UCSD-AML1 (cell line): ENCODE measurements around the gene AIFM3.

Source experiments
- DNase-seq: peaks from one replicate; lab custom pipeline; 2025; ENCODE audit not compliant: unreplicated experiment; lab: John Stamatoyannopoulos, UW

AIFM3 gene

GRCh38 chr22:20990184-20991180, 23.4 kb downstream of the AIFM3 start:
- no peak for DNase-seq

GRCh38 chr22:20991252-20992055, 24.4 kb downstream of the AIFM3 start:
- DNase-seq: no peak

DNA sequence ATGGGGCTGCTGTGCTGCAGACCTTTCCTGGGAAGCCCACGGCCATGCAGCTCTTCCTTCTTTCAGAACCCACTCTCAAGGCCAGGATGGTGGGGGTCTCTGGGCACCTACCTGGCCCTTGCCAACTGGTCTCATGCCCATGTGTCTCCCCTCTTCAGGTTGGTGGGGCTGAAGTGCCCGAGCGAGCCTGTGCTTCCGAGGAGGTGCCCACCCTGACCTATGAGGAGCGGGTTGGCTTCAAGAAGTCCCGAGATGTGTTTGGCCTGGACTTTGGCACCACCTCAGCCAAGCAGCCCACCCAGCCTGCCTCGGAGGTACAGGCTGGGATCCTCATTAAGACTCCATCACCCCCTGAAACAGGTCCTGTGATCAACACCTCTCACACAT, 25.0 kb downstream of the AIFM3 start:
- DNase-seq: no peak

GRCh38 chr22:20992456-20993303, 25.6 kb downstream of the AIFM3 start:
- no peak for DNase-seq

- DNase-seq: no peak
Observed at GRCh38 chr22:20993304-20994127, 26.5 kb downstream of the AIFM3 start.

DNA sequence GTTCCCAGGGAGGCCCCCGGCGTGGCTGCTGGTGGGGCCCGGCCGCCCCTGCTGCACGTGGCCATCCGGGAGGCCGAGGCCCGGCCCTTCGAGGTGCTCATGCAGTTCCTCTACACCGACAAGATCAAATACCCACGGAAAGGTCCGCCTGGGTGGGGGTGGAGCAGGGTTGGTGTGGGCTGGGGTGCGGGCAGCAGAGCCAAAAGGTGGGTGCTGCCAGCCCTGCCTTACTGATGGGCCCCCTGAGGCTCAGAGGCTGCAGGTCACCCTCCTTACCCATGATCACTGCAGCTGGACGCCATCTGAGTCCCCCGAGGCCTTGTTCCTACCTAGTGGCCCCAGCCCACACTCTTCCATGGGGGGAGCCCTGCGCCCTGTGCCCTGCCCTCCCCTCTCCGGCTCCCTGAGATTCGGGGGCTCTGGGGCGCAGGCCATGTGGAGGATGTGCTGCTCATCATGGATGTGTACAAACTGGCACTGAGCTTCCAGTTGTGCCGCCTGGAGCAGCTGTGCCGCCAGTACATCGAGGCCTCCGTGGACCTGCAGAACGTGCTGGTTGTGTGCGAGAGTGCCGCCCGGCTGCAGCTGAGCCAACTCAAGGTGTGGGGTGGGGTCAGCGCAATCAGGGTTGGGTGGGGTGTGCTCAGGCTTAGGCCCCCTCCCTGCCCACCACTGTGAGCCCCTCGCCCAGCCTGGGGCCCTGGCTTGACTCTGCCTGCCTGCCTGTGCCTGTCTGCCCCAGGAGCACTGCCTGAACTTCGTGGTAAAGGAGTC, 27.3 kb downstream of the AIFM3 start:
- no peak for DNase-seq

- no peak for DNase-seq
Observed at GRCh38 chr22:20994902-20995241, 27.8 kb downstream of the AIFM3 start.

DNA sequence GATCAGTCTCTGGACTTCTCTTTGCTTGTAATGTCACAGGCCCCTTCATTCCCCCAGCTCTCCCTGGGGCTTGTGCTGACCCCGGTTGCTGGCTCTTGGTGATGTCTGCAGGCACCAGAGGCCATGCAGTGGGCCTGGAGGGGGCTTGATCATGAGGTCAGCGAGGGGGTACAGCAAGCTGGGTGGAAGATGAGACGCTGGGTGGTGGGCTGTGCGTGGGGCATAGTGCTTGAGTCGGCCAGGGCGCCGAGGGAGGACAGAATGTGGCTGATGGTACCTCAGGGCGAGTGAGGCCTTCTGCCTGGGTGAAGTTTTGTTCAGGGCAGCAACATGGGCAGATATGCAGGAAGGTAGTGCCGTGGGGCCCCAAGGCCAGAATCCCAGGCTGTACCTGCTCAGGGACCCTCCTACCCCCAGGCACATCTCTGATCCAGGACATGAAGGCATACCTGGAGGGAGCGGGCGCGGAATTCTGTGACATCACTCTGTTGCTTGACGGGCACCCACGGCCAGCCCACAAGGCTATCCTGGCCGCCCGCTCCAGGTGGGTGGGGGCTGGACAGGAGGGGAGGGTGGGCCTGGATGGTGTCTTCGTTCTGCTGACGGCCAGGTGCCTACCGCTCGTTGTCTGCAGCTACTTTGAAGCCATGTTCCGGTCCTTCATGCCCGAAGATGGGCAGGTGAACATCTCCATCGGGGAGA, 28.4 kb downstream of the AIFM3 start:
- DNase-seq: no peak

- DNase-seq: no peak
Observed at GRCh38 chr22:20996031-20996410, 29.0 kb downstream of the AIFM3 start.

DNA sequence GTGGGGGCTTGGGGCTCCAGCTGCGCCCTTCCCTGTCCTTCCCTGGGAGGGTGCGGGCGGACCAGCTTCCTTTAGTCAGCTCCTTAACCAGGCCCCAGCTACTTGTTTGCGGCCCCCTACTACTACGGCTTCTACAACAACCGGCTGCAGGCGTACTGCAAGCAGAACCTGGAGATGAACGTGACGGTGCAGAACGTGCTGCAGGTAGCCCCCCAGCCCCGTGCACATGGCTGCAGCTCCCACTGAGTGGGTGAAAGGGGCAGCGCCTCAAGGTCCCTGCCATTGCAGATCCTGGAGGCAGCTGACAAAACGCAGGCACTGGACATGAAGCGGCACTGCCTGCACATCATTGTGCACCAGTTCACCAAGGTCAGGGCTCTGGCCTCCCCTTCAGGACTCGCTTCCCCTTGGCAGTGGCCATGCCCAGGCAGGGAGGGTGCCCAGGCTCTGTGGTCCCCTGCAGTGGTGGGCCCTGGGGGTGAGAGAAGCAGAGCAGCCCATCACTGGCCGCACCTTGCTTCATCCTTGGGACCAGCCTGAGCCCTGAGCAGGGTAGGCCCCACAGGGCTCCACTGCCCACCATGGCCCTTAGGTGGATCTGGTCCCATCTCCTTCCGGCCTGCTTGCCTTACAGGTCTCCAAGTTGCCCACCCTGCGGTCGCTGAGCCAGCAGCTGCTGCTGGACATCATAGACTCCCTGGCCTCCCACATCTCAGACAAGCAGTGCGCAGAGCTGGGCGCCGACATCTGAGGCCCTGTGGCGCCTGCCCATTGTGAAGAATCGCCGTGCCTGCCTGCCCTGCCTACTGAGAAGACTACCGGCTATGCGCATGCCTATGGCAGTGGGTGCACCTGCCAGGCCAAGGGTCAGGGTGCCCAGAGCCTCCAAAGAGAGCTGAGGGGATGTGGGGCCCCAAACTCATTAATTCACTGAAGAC, 29.8 kb downstream of the AIFM3 start:
- DNase-seq: no peak

DNA sequence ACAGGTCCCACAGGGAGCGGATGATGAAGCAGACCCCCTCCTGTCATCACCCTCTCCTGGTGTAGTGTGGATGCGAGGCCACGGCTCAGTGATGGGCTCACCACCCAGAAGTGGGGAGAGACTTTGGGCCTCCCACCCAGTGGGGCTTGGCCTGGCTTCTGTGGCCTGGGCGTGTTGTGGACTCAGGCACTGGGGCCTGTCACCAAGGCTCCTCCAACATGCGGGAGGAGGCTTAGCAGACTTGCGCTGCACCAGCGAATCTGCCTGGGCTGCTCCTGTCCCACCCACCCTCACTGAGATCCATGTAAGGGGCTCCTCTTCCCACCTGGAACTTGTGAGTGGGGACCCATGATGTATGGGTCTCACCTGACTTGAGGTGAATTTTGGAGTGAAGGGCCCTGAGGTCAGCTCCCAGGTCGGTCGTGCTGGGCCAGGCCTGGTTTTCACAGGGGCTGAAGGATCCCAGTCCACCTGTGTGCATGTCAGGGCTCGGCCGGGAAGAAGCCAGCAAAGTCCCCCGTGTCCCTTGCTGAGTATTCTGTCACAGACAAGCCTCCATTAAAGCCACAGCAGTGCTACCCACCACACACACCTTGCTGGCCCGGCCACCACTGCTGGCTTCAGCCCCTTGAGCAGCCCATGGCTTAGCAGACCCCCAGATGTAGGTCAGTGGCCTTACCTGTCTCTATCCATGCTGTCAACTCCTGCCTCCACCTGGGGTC, 30.6 kb downstream of the AIFM3 start:
- no peak for DNase-seq

GRCh38 chr22:20998411-20999336, 31.6 kb downstream of the AIFM3 start:
- no peak for DNase-seq

- DNase-seq: no peak
Observed at GRCh38 chr22:20999350-21000206, 32.5 kb downstream of the AIFM3 start.

- no peak for DNase-seq
Observed at GRCh38 chr22:21000207-21000986, 33.3 kb downstream of the AIFM3 start.
